ENCODE data around the gene CHRNA4.
"Not testable (repeated sequence)": the region's sequence is repeated elsewhere in the genome, so short reads cannot be mapped to it uniquely, and the experiment has no call there.

CHRNA4 gene

DNA sequence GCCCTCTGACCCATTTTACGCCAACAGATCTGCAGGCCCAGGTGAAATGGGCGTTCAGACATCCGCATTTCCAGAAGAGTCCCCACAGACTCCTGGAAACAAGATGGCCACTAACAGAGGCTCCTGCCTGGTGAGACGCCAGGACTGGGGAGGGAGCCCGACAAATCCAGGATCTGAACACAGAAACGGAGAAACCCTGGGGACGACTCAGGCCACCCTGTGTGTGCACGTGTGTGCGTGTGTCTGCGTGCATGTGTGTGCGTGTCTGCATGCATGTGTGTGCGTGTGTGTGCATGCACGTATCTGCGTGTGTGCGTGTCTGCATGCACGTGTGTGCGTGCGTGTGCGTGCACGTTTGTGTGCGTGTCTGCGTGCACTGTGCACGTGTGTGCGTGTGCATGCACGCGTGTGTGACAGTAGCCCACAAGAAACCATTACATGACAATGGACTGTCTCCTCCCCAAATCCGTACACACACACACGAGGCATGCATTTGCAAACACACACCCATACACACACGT is 24.9 kb downstream of the CHRNA4 start:
- peaks cover 32% of the 10 kb centered on the region for H3K9me3 Mint-ChIP-seq
- no peak overlapping the region for H3K27ac Mint-ChIP-seq
- no peaks in the 10 kb centered on the region for H3K4me1 Mint-ChIP-seq (ENCODE audit: low read depth)
- H3K36me3 Mint-ChIP-seq (ENCODE audit: low read depth), result no peaks in the 10 kb centered on the region
- peaks cover 14% of the 10 kb centered on the region for H3K27me3 Mint-ChIP-seq
- H3K4me3 Mint-ChIP-seq, result no peak overlapping the region
- intact Hi-C loops (cut with micrococcal nuclease), result no loop called here

DNA sequence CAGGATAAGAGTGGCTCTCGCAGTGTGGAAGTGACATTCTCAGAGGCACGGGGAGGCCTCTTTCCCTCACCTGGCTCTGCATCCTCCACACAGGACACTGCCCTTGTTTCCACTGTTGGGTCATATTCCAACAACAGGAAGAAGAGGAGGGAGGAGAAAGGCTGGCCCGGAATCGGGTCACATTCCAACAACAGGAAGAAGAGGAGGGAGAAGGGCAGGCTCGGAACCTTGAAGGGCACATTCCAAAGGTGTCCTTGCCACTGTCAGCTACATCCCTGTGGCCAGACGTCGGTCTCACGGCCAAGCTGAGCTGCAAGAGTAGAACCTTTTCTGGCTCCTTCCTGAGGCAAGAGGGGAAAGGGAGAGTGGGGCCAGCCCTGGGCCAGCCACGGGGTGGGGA is 25.4 kb downstream of the CHRNA4 start:
- Mint-ChIP-seq H3K4me3 (no peak overlapping the region), H3K27ac (no peak overlapping the region), H3K9me3 (peaks cover 27% of the 10 kb centered on the region), H3K36me3 (ENCODE audit: low read depth) (no peaks in the 10 kb centered on the region), H3K27me3 (peaks cover 14% of the 10 kb centered on the region), H3K4me1 (ENCODE audit: low read depth) (no peaks in the 10 kb centered on the region)
- intact Hi-C loops (cut with micrococcal nuclease), result no loop called here

DNA sequence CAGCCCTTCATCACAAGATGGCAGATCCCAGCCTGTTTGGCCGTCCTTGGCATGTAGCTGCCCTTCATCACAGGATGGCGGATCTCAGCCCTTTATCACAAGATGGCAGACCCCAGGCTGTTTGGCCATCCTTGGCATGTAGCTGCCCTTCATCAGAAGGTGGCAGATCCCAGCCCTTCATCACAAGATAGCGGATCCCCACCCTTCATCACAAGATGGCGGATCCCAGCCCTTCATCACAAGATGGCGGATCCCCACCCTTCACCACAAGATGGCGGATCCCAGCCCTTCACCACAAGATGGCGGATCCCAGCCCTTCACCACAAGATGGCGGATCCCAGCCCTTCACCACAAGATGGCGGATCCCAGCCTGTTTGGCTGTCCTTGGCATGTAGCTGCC is 26.1 kb downstream of the CHRNA4 start:
- intact Hi-C loops (cut with micrococcal nuclease); H3K27ac Mint-ChIP-seq; H3K4me1 Mint-ChIP-seq (ENCODE audit: low read depth); H3K36me3 Mint-ChIP-seq (ENCODE audit: low read depth); H3K4me3 Mint-ChIP-seq: not testable (repeated sequence)
- Mint-ChIP-seq H3K9me3 (peaks cover 22% of the 10 kb centered on the region), H3K27me3 (peaks cover 14% of the 10 kb centered on the region)

DNA sequence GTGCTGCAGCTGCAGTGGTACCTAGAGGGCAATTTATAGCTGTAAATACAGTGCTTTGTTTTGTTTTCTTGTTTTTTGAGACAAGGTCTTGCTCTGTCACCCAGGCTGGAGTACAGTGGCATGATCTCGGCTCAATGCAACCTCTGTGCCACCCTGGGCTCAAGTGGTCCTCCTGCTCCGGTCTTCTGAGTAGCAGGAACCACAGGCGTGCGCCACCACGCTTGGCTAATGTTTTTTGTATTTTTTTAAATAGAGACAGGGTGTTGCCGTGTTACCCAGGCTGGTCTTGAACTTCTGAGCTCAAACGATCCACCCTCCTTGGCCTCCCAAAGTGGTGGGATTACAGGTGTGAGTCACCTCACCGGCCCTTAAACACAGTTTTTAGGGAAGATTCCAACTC is 26.8 kb downstream of the CHRNA4 start:
- Mint-ChIP-seq H3K36me3 (ENCODE audit: low read depth) (no peaks in the 10 kb centered on the region), H3K4me3 (no peak overlapping the region), H3K9me3 (peaks cover 21% of the 10 kb centered on the region), H3K4me1 (ENCODE audit: low read depth) (no peaks in the 10 kb centered on the region), H3K27me3 (peaks cover 14% of the 10 kb centered on the region), H3K27ac (no peak overlapping the region)
- intact Hi-C loops (cut with micrococcal nuclease), result no loop called here

DNA sequence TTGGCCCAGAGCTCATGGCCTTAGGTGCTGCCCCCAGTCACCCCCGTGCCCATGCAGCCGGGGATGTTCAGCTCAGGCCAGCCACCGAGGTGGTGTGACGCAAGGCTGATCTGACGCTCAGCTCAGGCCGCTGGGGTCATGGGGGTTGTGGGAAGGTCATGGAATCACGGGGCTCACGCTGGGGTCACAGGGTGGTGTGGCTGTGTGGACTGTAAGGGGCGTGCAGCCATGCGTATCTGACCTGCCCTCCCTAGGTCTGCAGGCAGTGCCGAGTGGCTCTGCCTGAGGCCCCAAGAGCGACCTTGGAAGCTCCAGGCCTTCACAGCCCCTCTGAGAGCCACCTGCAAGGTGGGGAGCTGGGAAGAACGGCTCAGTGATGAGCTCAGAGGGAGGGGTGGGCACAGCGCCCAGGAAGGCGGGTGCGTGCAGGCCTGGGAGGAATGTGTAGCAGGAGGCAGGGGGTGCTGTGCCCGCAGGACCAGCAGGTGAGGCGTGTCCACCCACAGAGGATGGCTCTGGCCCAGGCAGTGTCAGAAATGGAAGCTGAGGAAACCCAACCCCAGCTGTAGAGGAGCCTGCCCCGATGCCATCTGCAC is 27.8 kb downstream of the CHRNA4 start:
- intact Hi-C loops (cut with micrococcal nuclease), result no loop called here
- H3K9me3 Mint-ChIP-seq, result peaks cover 11% of the 10 kb centered on the region
- H3K27ac Mint-ChIP-seq, result no peak overlapping the region
- peaks cover 14% of the 10 kb centered on the region for H3K27me3 Mint-ChIP-seq
- H3K4me1 Mint-ChIP-seq (ENCODE audit: low read depth), result no peaks in the 10 kb centered on the region
- H3K4me3 Mint-ChIP-seq, result no peak overlapping the region
- H3K36me3 Mint-ChIP-seq (ENCODE audit: low read depth), result no peaks in the 10 kb centered on the region

DNA sequence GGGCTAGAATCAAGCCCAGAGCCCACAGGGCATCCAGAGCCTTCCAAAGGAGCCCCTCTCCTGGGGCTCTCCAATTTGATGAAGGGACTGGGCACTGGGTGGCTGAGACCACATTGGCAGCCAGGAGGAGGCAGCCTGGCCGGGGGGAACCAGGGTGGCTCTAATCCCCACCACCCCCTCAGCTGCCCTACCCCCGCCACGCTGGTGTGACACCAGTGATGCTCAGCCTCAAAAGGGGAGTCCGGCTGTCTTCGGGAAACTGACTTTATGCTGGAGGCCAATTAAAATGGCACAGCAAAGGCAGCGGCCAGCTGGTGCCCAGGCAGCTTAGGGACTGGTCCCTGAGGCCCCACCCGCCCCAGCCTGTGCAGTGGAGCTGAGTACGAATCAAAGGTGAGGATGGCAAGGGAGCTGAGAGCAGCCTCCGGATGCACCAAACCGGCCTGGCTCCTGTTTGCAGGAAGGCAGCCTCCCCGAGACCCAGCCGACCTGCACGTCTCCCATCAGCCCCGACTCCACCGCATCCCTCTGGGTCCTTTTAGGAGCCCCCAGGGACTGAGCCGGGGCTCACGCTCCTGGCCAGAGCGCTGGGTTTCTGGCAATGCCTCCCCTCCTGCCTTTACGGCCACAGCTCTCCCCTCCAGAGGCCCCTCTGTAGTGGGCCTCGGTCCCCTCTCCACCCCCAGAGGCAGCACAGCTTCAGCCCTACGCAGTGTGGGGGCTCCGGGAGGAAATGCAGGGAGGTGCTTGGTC is 28.5 kb downstream of the CHRNA4 start:
- H3K4me3 Mint-ChIP-seq, result no peak overlapping the region
- peaks cover 11% of the 10 kb centered on the region for H3K9me3 Mint-ChIP-seq
- peaks cover 14% of the 10 kb centered on the region for H3K27me3 Mint-ChIP-seq
- intact Hi-C loops (cut with micrococcal nuclease), result no loop called here
- H3K27ac Mint-ChIP-seq, result no peak overlapping the region
- H3K4me1 Mint-ChIP-seq (ENCODE audit: low read depth), result no peaks in the 10 kb centered on the region
- H3K36me3 Mint-ChIP-seq (ENCODE audit: low read depth), result no peaks in the 10 kb centered on the region

DNA sequence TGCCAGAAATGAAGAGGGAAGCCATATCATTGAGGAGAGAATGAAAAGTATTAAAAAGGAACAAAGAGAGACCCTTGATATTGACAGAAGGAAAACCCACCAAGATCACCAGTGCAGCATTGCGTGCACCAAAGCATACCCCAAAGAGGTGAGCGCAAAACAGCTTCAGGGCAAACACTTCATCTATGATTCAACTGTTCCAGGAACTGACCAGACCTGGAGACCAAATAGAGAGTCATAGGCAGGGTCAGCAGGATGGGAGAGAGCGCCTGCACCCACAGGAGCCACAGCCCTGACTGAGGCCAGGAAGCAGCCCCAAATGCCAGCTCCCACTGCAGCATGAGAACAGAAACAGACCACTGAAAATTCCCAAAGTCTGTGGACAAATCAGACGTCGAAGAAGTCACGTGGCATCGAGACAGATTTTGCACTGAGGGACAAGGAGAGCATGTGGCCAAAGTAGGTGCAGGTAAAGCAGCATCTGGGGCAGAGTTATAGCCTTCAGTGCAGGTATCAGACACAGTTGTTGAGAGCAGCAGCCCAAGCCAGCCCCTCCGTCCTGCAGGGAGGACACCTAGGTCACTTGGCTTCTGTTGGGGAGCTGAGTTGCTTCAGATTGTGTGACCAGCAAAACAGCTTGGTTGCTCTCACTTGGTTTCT is 29.3 kb downstream of the CHRNA4 start:
- Mint-ChIP-seq H3K27ac (no peak overlapping the region), H3K27me3 (peaks cover 10% of the 10 kb centered on the region), H3K9me3 (peaks cover 17% of the 10 kb centered on the region), H3K4me1 (ENCODE audit: low read depth) (no peaks in the 10 kb centered on the region), H3K4me3 (no peak overlapping the region), H3K36me3 (ENCODE audit: low read depth) (no peaks in the 10 kb centered on the region)
- intact Hi-C loops (cut with micrococcal nuclease), result no loop called here

DNA sequence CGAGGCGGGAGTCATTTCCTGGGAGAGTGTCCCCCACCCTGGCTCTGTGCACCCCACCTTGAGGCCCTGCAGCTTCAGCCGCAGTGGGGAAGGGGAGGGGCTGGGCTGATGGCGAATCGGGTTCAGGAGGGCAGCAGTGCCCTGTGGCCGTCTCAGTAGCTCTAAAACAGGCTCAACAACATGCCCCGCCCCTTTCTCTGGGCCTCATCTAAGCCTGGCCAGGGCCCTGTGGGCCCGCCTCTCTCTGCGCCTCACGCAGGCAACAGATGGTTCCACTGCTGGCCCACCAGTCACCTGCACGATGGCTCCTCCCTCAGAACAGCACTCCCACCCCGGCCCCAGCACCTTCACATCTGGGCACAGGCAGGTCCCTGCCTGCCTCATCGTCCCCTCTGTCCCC is 30.2 kb downstream of the CHRNA4 start:
- Mint-ChIP-seq H3K27ac (no peak overlapping the region), H3K27me3 (peaks cover 9% of the 10 kb centered on the region), H3K9me3 (peaks cover 19% of the 10 kb centered on the region), H3K4me3 (no peak overlapping the region), H3K36me3 (ENCODE audit: low read depth) (no peaks in the 10 kb centered on the region), H3K4me1 (ENCODE audit: low read depth) (no peaks in the 10 kb centered on the region)
- intact Hi-C loops (cut with micrococcal nuclease), result no loop called here

DNA sequence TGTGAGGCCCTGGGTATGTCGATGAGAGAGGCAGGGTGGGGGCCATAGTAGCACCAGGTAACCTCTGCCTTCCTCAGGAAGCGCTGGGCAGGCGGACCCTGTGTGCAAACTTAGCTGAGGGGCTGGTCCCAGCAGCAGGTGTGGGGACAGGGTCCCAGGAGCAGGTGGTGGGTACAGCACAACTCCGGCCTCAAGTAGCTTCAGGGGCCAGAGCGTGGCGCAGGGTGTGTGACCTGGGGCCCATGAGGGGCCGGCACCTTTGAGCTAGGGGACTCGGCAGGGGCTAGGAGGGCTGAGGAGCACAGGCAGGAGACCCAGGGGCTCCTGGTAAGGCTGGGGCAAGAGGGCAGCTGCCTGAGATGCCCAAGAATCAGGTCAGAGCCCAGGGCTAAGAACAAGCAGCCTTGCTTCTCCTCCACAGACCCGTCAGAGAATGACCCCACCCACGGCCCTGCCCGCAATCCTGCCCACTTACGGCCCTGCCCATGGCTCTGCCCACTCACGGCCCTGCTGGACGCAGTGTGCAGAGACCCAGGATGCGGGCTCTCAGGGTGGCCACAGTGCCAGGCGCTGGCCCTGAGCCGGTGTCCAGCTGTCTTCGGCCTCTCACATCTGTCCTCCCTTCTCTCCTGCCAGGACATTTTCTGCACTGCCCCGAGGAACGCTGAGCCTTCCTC is 30.9 kb downstream of the CHRNA4 start:
- intact Hi-C loops (cut with micrococcal nuclease), result no loop called here
- peaks cover 19% of the 10 kb centered on the region for H3K9me3 Mint-ChIP-seq
- no peak overlapping the region for H3K4me3 Mint-ChIP-seq
- H3K4me1 Mint-ChIP-seq (ENCODE audit: low read depth), result no peaks in the 10 kb centered on the region
- no peaks in the 10 kb centered on the region for H3K36me3 Mint-ChIP-seq (ENCODE audit: low read depth)
- no peak overlapping the region for H3K27ac Mint-ChIP-seq
- peaks cover 2% of the 10 kb centered on the region for H3K27me3 Mint-ChIP-seq

DNA sequence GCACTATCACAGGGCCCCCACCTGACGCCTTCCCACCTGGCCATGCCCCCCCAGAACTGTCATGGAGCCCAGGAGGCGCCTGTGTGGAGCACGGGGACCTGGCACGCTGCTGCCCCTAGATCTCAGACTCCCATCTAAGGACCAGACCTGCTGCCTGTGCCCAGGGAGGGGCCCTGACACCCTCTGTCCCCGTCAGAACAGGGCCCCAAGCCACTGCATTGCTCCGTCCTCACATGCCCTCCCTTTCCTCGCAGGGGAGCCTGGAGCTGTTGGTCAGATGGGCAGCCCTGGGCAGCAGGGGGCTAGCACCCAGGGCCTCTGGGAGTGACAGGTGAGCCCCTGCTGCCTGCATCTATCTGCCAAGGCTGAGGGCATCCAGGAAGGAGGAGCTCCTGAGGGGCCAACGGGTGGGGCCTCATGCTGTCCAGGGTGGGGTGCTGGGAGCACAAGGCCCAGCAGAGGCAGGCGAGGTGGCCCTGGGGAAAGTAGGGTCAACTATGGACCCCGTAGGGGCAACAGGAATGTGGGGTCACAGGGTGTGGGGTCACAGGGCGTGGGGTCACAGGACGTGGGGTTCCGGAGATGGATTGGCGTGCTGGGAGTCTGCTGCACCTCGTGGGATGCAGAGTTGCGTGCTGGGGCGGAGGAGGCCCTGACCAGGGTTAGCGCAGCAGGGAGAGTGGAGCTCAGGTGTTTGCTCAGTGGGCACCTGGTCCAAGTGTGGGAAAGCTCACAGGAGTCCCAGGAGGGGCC is 31.6 kb downstream of the CHRNA4 start:
- Mint-ChIP-seq H3K36me3 (ENCODE audit: low read depth) (no peaks in the 10 kb centered on the region), H3K9me3 (peaks cover 19% of the 10 kb centered on the region), H3K27ac (no peak overlapping the region), H3K27me3 (peaks cover 2% of the 10 kb centered on the region), H3K4me3 (no peak overlapping the region), H3K4me1 (ENCODE audit: low read depth) (no peaks in the 10 kb centered on the region)
- intact Hi-C loops (cut with micrococcal nuclease), result no loop called here

DNA sequence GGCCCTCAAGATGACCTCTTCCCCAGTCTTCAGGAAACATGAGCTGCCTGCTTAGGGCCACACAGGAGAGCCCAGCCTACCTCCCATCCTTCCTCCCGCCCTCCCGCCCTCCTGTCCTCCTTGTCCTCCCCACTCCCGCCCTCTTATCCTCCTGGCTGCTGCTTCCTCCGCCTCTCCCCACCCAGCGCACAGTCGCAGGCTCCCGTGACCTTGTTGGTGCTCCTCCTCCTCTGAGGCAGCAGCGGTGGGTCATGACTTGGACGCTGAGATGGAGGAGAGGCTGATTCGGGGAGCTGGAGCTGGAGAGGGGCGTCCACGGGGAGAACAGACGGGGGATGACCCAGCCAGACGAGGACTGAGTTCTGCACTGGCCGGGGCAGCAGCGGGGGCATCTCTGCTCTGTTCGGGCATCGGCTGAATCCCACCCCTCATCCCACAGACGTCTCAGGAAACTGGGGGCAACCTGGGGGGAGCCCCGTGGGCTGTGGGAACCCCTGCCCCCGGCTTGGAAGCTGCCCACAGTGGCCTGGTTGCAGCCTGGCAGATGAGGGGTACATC is 32.4 kb downstream of the CHRNA4 start:
- no peaks in the 10 kb centered on the region for H3K36me3 Mint-ChIP-seq (ENCODE audit: low read depth)
- H3K9me3 Mint-ChIP-seq, result peaks cover 19% of the 10 kb centered on the region

DNA sequence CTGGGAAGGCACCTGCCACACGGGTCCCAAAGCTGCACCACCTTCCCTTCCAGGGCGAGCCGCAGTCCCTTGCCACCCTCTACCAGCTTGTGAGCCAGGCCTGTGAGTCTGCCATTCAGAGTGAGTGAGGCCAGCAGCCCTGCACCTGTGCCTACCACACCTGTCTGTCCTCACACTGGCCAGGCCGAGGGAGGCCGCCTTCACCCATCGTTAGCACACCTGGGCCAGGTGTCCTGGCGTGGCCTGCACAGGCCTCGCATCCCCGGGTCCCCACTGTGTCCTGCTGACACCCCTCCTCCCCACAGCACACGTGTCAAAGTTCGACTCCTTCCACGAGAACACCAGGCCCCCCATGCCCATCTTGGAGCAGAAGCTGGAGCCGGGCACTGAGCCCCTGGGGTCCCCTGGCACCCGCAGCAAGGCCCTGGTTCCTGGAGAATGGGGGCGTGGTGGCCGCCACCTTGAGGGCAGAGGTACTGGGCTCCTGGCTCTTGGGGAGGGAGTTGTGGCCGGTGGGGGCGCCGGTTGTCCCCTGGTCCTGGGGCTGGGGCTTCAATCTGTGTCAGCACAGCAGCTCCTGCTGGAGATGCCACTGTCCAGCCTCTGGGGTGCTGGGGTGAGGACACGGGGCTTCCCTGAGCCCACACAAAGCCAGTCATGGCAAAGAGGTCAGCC is 33.0 kb downstream of the CHRNA4 start:
- intact Hi-C loops (cut with micrococcal nuclease), result no loop called here
- no peaks in the 10 kb centered on the region for H3K4me1 Mint-ChIP-seq (ENCODE audit: low read depth)
- H3K4me3 Mint-ChIP-seq, result no peak overlapping the region
- H3K27me3 Mint-ChIP-seq, result peaks cover 11% of the 10 kb centered on the region
- H3K36me3 Mint-ChIP-seq (ENCODE audit: low read depth), result no peaks in the 10 kb centered on the region
- peaks cover 19% of the 10 kb centered on the region for H3K9me3 Mint-ChIP-seq
- no peak overlapping the region for H3K27ac Mint-ChIP-seq

More for the DNA sequence above, 32.4 kb downstream of the CHRNA4 start:
- Mint-ChIP-seq H3K27ac (no peak overlapping the region), H3K4me3 (no peak overlapping the region), H3K27me3 (peaks cover 6% of the 10 kb centered on the region), H3K4me1 (ENCODE audit: low read depth) (no peaks in the 10 kb centered on the region)
- intact Hi-C loops (cut with micrococcal nuclease), result no loop called here

DNA sequence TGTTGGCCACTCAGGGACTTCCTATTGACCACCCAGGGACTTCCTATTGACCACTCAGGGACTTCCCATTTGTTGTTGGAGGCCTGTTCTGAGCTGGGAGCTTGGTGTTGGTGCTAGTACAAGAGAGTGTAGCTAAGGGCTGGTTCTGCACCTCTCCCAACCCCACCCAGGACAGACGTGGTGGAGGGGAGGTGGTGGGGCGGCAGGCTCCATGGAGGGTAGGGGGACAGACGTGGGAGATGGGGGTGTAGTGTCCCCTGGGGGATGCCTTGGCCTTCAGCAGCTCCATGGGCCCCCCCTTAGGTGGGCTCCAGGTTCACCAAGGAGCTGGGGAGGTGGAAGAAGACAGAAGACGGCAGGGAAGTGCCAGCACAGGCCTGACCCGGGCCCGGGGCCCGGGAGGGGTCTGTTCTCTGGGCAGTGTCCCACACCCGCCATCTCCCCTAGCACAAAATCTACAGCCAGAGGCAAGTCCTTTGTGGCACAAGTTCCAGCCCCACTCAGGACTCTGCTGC is 33.9 kb downstream of the CHRNA4 start:
- peaks cover 18% of the 10 kb centered on the region for H3K9me3 Mint-ChIP-seq
- peaks cover 17% of the 10 kb centered on the region for H3K27me3 Mint-ChIP-seq
- no peaks in the 10 kb centered on the region for H3K36me3 Mint-ChIP-seq (ENCODE audit: low read depth)
- H3K4me3 Mint-ChIP-seq, result no peak overlapping the region
- no peak overlapping the region for H3K27ac Mint-ChIP-seq
- intact Hi-C loops (cut with micrococcal nuclease), result no loop called here
- no peaks in the 10 kb centered on the region for H3K4me1 Mint-ChIP-seq (ENCODE audit: low read depth)

Data from dendritic cell treated with granulocyte-macrophage colony-stimulating factor and Interleukin-4, amounts not matched to agents 40 ng/mL and 50 ng/mL, for 4 days (primary cell).